MCF 10A (cell line): Measurements from ENCODE around the gene NGF. TPM values are rescaled to one million over a fixed set of nuclear protein-coding genes. Genes with fewer than 3 reads are reported as not detected.

Experiments used
- BruUV-seq: library from RNA; stranded (reverse); fragments of 400-500 nt; replicated peaks from 2 replicates; lab custom pipeline; 2021; lab: Mats Ljungman, UMichigan
- CTCF ChIA-PET: fragments of 300-600 bp; sonication (Branson Sonifier 250); formaldehyde crosslinking; extraction: SDS; loops from one replicate; lab custom pipeline; 2021; ENCODE audit warnings: antibody characterized with exemption, inconsistent platforms; lab: Yijun Ruan, JAX
- POLR2A ChIA-PET: fragments of 300-600, 350-650 bp; sonication (Branson Sonifier 250); formaldehyde crosslinking; extraction: SDS; loops from one replicate; lab custom pipeline; 2020; ENCODE audit warnings: antibody characterized with exemption, inconsistent platforms; lab: Yijun Ruan, JAX
- DNase-seq: peaks from one replicate; pipeline ENCODE4 v3.0.0-alpha.2; 2018; ENCODE audit not compliant: unreplicated experiment
- H3K27ac Mint-ChIP-seq: one replicate; pipeline ENCODE4 v1.8.0; 2022; ENCODE audit warnings: mild to moderate bottlenecking, low read depth, mixed read lengths; ENCODE audit not compliant: unreplicated experiment
- H3K27me3 Mint-ChIP-seq: one replicate; pipeline ENCODE4 v1.8.0; 2022; ENCODE audit warnings: mixed read lengths; ENCODE audit not compliant: insufficient read depth, unreplicated experiment
- H3K36me3 Mint-ChIP-seq: one replicate; pipeline ENCODE4 v1.8.0; 2022; ENCODE audit warnings: mild to moderate bottlenecking, moderate library complexity, mixed read lengths; ENCODE audit not compliant: insufficient read depth, unreplicated experiment
- H3K4me1 Mint-ChIP-seq: one replicate; pipeline ENCODE4 v1.8.0; 2022; ENCODE audit warnings: mixed read lengths; ENCODE audit not compliant: insufficient read depth, unreplicated experiment
- H3K4me3 Mint-ChIP-seq: one replicate; pipeline ENCODE4 v1.8.0; 2022; ENCODE audit warnings: mild to moderate bottlenecking, moderate library complexity, mixed read lengths; ENCODE audit not compliant: unreplicated experiment
- H3K9me3 Mint-ChIP-seq: one replicate; pipeline ENCODE4 v1.8.0; 2022; ENCODE audit warnings: mixed read lengths; ENCODE audit not compliant: unreplicated experiment
- CTCF ChIP-seq: fragments of 200-600 bp; IDR thresholded peaks from one replicate; pipeline ENCODE4 v1.8.0; 2022; ENCODE audit warnings: antibody characterized with exemption, mild to moderate bottlenecking; ENCODE audit not compliant: unreplicated experiment
- intact Hi-C: fragments of 100-400 bp; cut with micrococcal nuclease; formaldehyde crosslinking; loops from 2 replicates; pipeline ENCODE4 v1.14.1; 2022
- total RNA-seq: library from RNA; stranded (reverse); gene quantifications from 2 replicates; pipeline ENCODE4 v1.2.3, GENCODE V29; 2022

Gene NGF
- total RNA-seq, 1 experiment from 2014 or later, result 1.1 TPM

DNA sequence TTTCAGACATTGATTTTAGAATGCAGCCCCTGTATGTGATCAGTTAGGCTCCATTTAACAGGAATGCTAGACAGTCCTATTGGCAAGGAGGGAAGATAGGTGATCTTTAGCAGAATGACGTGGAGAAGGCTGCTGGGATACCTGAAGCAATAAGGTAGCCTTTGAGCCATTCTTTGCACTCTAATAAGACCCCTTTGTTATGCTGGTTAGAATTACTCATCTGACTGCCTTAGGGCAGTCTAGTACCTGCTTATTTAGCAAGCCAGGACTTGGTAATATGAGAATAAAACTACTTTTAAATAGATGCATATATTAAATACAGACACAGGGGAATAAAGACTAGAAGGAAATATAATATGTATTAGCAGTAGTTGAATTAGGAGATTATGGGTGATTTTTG, 29.1 kb downstream of the NGF start:
- no peak for DNase-seq
- POLR2A ChIA-PET, result no interaction called here
- no TSS peak for BruUV-seq
- no peak overlapping the region for H3K4me3 Mint-ChIP-seq
- H3K27me3 Mint-ChIP-seq, result no peaks in the 10 kb centered on the region
- no peaks in the 10 kb centered on the region for H3K36me3 Mint-ChIP-seq
- intact Hi-C loops, result no loop called here
- CTCF ChIA-PET, result interaction anchor here (1.0 kb wide), 1 partner anchor 8 kb away, joined by 4 read pairs; no protein-coding TSS in a partner anchor
- TF ChIP-seq CTCF, result no peak
- no peaks in the 10 kb centered on the region for H3K9me3 Mint-ChIP-seq
- H3K4me1 Mint-ChIP-seq, result no peaks in the 10 kb centered on the region
- no peak overlapping the region for H3K27ac Mint-ChIP-seq

DNA sequence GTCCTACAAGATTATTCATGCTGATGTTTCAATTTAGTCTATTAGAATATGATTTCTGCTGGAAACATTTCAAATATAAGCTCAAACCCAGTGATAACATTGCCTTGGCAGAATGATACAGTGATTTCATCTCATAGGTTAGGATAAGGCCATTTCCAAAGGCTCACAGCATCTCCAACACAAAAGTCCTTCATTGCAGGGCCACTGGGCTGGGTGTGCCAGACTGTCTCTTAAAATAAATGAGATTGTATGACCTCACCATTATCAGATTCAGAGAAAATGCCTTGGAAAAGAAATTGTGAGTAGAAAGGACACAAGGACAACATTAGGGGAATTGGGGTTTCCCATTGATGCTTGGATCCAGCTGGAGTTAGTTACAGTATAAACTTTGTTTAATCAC, 30.4 kb downstream of the NGF start:
- H3K4me1 Mint-ChIP-seq, result peaks cover 11% of the 10 kb centered on the region
- BruUV-seq, result no TSS peak
- no peaks in the 10 kb centered on the region for H3K27me3 Mint-ChIP-seq
- DNase-seq, result no peak
- no peaks in the 10 kb centered on the region for H3K36me3 Mint-ChIP-seq
- ChIA-PET POLR2A (interaction anchor here (1.6 kb wide), 1 partner anchor 11 kb away, joined by 5 read pairs; no protein-coding TSS in a partner anchor), CTCF (no interaction called here)
- TF ChIP-seq CTCF, result no peak
- peaks cover 7% of the 10 kb centered on the region for H3K9me3 Mint-ChIP-seq
- no peak overlapping the region for H3K27ac Mint-ChIP-seq
- H3K4me3 Mint-ChIP-seq, result no peak overlapping the region
- intact Hi-C loops, result no loop called here

DNA sequence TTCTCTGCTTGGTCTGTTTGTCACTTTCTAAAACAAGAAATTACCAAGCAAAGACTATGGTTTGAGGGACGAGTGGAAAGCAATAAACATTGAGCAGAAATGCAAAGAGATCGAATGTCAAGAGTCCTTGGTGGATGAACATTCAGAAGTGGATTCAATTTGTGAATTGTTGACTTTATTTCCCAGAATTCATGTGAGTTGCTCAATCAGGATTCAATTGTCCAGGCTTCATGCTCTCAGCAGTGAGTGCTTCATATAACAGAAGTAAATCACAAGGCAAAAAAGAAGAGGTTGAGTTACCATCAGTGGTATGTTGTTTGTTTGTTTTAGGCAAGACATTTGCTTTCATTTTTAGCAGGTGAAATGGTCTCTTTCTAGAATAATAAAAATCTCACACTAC, 31.9 kb downstream of the NGF start:
- Mint-ChIP-seq H3K36me3 (no peaks in the 10 kb centered on the region), H3K27me3 (no peaks in the 10 kb centered on the region), H3K4me1 (peaks cover 22% of the 10 kb centered on the region), H3K4me3 (no peak overlapping the region), H3K9me3 (peaks cover 7% of the 10 kb centered on the region), H3K27ac (no peak overlapping the region)
- DNase-seq, result no peak
- no TSS peak for BruUV-seq
- no peak for TF ChIP-seq CTCF
- intact Hi-C loops, result no loop called here
- ChIA-PET POLR2A (interaction anchor here (1.6 kb wide), 1 partner anchor 10 kb away, joined by 5 read pairs; no protein-coding TSS in a partner anchor), CTCF (no interaction called here)

GRCh38 chr1:115303364-115303763, 34.7 kb downstream of the NGF start:
- POLR2A ChIA-PET, result interaction anchor here (1.1 kb wide), 1 partner anchor 30 kb away, joined by 6 read pairs; no protein-coding TSS in a partner anchor
- intact Hi-C loops, result no loop called here
- CTCF ChIA-PET, result interaction anchor here (0.6 kb wide), 1 partner anchor 87 kb away, joined by 3 read pairs; no protein-coding TSS in a partner anchor
- no peak for DNase-seq
- Mint-ChIP-seq H3K36me3 (no peaks in the 10 kb centered on the region), H3K4me3 (no peak overlapping the region), H3K4me1 (peaks cover 38% of the 10 kb centered on the region), H3K9me3 (peaks cover 7% of the 10 kb centered on the region), H3K27me3 (no peaks in the 10 kb centered on the region), H3K27ac (no peak overlapping the region)
- BruUV-seq, result no TSS peak
- no peak for TF ChIP-seq CTCF
